Activated naive CD8-positive, alpha-beta T cell treated with anti-CD3 and anti-CD28 coated beads, Interleukin-2, amount 10 ng/mL, durations not matched to agents 7 days and 5 days (primary cell): ENCODE measurements around the gene SPATA25. TPM values are rescaled to one million over a fixed set of nuclear protein-coding genes. Genes with fewer than 3 reads are reported as not detected.

Experiments
- ATAC-seq: fragments of 150-1000 bp; cut with Tn5 transposase; one replicate; pipeline ENCODE4 v1.10.0; 2021; ENCODE audit warnings: low read depth, moderate library complexity
- POLR2A ChIA-PET: fragments of 350-600 bp; sonication (Branson Sonifier 250); formaldehyde crosslinking; loops from one replicate; lab custom pipeline; 2021; ENCODE audit warnings: antibody characterized with exemption; lab: Charles Lee
- DNase-seq: peaks from one replicate; pipeline ENCODE4 v3.0.0; 2021
- H3K27ac Mint-ChIP-seq: one replicate; pipeline ENCODE4 v1.8.0; 2022; ENCODE audit warnings: mild to moderate bottlenecking, mixed read lengths
- H3K27me3 Mint-ChIP-seq: one replicate; pipeline ENCODE4 v1.8.0; 2022; ENCODE audit warnings: mild to moderate bottlenecking, moderate library complexity, mixed read lengths
- H3K36me3 Mint-ChIP-seq: one replicate; pipeline ENCODE4 v1.8.0; 2021; ENCODE audit warnings: mild to moderate bottlenecking, mixed read lengths
- H3K4me1 Mint-ChIP-seq: one replicate; pipeline ENCODE4 v1.8.0; 2021; ENCODE audit warnings: mixed read lengths
- H3K4me3 Mint-ChIP-seq: one replicate; pipeline ENCODE4 v1.8.0; 2022; ENCODE audit warnings: mild to moderate bottlenecking, moderate library complexity, mixed read lengths
- H3K9me3 Mint-ChIP-seq: one replicate; pipeline ENCODE4 v1.8.0; 2021; ENCODE audit warnings: mixed read lengths
- total RNA-seq, 2 experiments: library from RNA; stranded (reverse); gene quantifications; one replicate each; pipeline ENCODE4 v1.2.3, GENCODE V29; 2021

SPATA25 gene
- total RNA-seq, 2 experiments from 2014 or later: 1.7 to 2.0 TPM

GRCh38 chr20:45848969-45849582 lies 38.3 kb downstream of the SPATA25 start:
- DNase-seq: no peak
- POLR2A ChIA-PET: no interaction called here
- no peaks in the 10 kb centered on the region for H3K9me3 Mint-ChIP-seq
- H3K4me1 Mint-ChIP-seq: peaks cover 1% of the 10 kb centered on the region
- no peaks in the 10 kb centered on the region for H3K27me3 Mint-ChIP-seq
- no peak overlapping the region for H3K27ac Mint-ChIP-seq
- no peak for ATAC-seq
- H3K4me3 Mint-ChIP-seq: no peak overlapping the region
- H3K36me3 Mint-ChIP-seq: peaks cover 24% of the 10 kb centered on the region

- H3K4me1 Mint-ChIP-seq: peaks cover 1% of the 10 kb centered on the region
- H3K27me3 Mint-ChIP-seq: no peaks in the 10 kb centered on the region
- H3K27ac Mint-ChIP-seq: no peak overlapping the region
- ATAC-seq (no peak), DNase-seq (no peak)
- peaks cover 23% of the 10 kb centered on the region for H3K36me3 Mint-ChIP-seq
- POLR2A ChIA-PET: no interaction called here
- no peak overlapping the region for H3K4me3 Mint-ChIP-seq
- H3K9me3 Mint-ChIP-seq: no peaks in the 10 kb centered on the region
These were observed 39.0 kb downstream of the SPATA25 start for GRCh38 chr20:45848421-45848820.

GRCh38 chr20:45845452-45845851 lies 42.0 kb downstream of the SPATA25 start:
- Mint-ChIP-seq H3K4me1 (no peaks in the 10 kb centered on the region), H3K27ac (no peak overlapping the region), H3K27me3 (no peaks in the 10 kb centered on the region), H3K9me3 (no peaks in the 10 kb centered on the region), H3K4me3 (no peak overlapping the region), H3K36me3 (peaks cover 16% of the 10 kb centered on the region)
- POLR2A ChIA-PET: no interaction called here
- DNase-seq: no peak
- ATAC-seq: no peak

- H3K27ac Mint-ChIP-seq: no peak overlapping the region
These were observed 43.9 kb downstream of the SPATA25 start for GRCh38 chr20:45843506-45843905.

GRCh38 chr20:45842169-45842812 lies 45.1 kb downstream of the SPATA25 start:
- POLR2A ChIA-PET: interaction anchor here (1.2 to 1.6 kb wide), 2 partner anchors 9 to 15 kb away, joined by 3 to 6 read pairs; partner anchors contain the start of genes ACOT8, SNX21 and ZSWIM3
- ATAC-seq (no peak), DNase-seq (no peak)
- peaks cover 8% of the 10 kb centered on the region for H3K36me3 Mint-ChIP-seq
- no peaks in the 10 kb centered on the region for H3K27me3 Mint-ChIP-seq
- no peak overlapping the region for H3K27ac Mint-ChIP-seq
- H3K9me3 Mint-ChIP-seq: no peaks in the 10 kb centered on the region
- H3K4me3 Mint-ChIP-seq: no peak overlapping the region
- H3K4me1 Mint-ChIP-seq: no peaks in the 10 kb centered on the region

More at GRCh38 chr20:45843506-45843905, 43.9 kb downstream of the SPATA25 start:
- DNase-seq (no peak), ATAC-seq (no peak)
- peaks cover 8% of the 10 kb centered on the region for H3K36me3 Mint-ChIP-seq
- POLR2A ChIA-PET: no interaction called here
- H3K4me3 Mint-ChIP-seq: no peak overlapping the region
- H3K27me3 Mint-ChIP-seq: no peaks in the 10 kb centered on the region
- H3K9me3 Mint-ChIP-seq: no peaks in the 10 kb centered on the region
- H3K4me1 Mint-ChIP-seq: no peaks in the 10 kb centered on the region

GRCh38 chr20:45841407-45842129 lies 45.9 kb downstream of the SPATA25 start:
- ATAC-seq (no peak), DNase-seq (no peak)
- Mint-ChIP-seq H3K36me3 (peaks cover 8% of the 10 kb centered on the region), H3K4me1 (no peaks in the 10 kb centered on the region), H3K27ac (no peak overlapping the region), H3K9me3 (no peaks in the 10 kb centered on the region), H3K27me3 (no peaks in the 10 kb centered on the region), H3K4me3 (no peak overlapping the region)
- POLR2A ChIA-PET: interaction anchor here (1.2 to 2.3 kb wide), 3 partner anchors 9 to 15 kb away, joined by 3 to 6 read pairs (median 6); partner anchors contain the start of genes ACOT8, SNX21 and ZSWIM3

GRCh38 chr20:45840700-45841198 lies 46.7 kb downstream of the SPATA25 start:
- H3K4me1 Mint-ChIP-seq: no peaks in the 10 kb centered on the region
- H3K36me3 Mint-ChIP-seq: peaks cover 7% of the 10 kb centered on the region
- POLR2A ChIA-PET: interaction anchor here (2.3 kb wide), 1 partner anchor 16 kb away, joined by 6 read pairs; the partner anchor contains the start of gene ACOT8
- H3K4me3 Mint-ChIP-seq: no peak overlapping the region
- H3K27ac Mint-ChIP-seq: no peak overlapping the region
- no peaks in the 10 kb centered on the region for H3K27me3 Mint-ChIP-seq
- DNase-seq (no peak), ATAC-seq (no peak)
- H3K9me3 Mint-ChIP-seq: no peaks in the 10 kb centered on the region

GRCh38 chr20:45836841-45837240 lies 50.6 kb downstream of the SPATA25 start:
- Mint-ChIP-seq H3K27me3 (peaks cover under 1% of the 10 kb centered on the region), H3K4me3 (no peak overlapping the region), H3K9me3 (no peaks in the 10 kb centered on the region), H3K4me1 (peaks cover 8% of the 10 kb centered on the region), H3K36me3 (no peaks in the 10 kb centered on the region), H3K27ac (no peak overlapping the region)
- POLR2A ChIA-PET: no interaction called here
- ATAC-seq (no peak), DNase-seq (no peak)

Other genes starting within 250 kb of the SPATA25 start
- not detected for gene WFDC11, start 217.4 kb downstream of the SPATA25 start, total RNA-seq
- gene WFDC13, start 185.6 kb downstream of the SPATA25 start, total RNA-seq: not detected
- not detected for gene WFDC10B, start 182.6 kb downstream of the SPATA25 start, total RNA-seq
- not detected for gene SPINT4, start 165.3 kb downstream of the SPATA25 start, total RNA-seq
- not detected for gene WFDC3, start 95.7 kb downstream of the SPATA25 start, total RNA-seq
- gene DNTTIP1, start 95.7 kb downstream of the SPATA25 start, total RNA-seq: 10 to 100 TPM; 29.0 to 30.9 TPM
- 100 to 1,000 TPM; 153 to 154 TPM for gene UBE2C, start 75.0 kb downstream of the SPATA25 start, total RNA-seq
- not detected for gene TNNC2, start 60.3 kb downstream of the SPATA25 start, total RNA-seq
- gene SNX21, start 53.8 kb downstream of the SPATA25 start, total RNA-seq: 1 to 10 TPM; 2.0 to 2.5 TPM
- 10 to 100 TPM; 35.4 to 38.6 TPM for gene ACOT8, start 30.2 kb downstream of the SPATA25 start, total RNA-seq
- 1 to 10 TPM; 5.3 to 5.7 TPM for gene ZSWIM3, start 30.0 kb downstream of the SPATA25 start, total RNA-seq
- 10 to 100 TPM; 12.2 to 13.0 TPM for gene ZSWIM1, start 6.4 kb downstream of the SPATA25 start, total RNA-seq
- 1 to 10 TPM; 3.9 to 5.3 TPM for gene NEURL2, start 3.6 kb upstream of the SPATA25 start, total RNA-seq
- gene CTSA, start 3.7 kb upstream of the SPATA25 start, total RNA-seq: 10 to 100 TPM; 76.9 to 83.4 TPM
- gene PLTP, start 24.5 kb upstream of the SPATA25 start, total RNA-seq: 1 to 10 TPM; 2.2 to 2.9 TPM
- 10 to 100 TPM; 54.5 to 58.3 TPM for gene PCIF1, start 47.1 kb upstream of the SPATA25 start, total RNA-seq
- gene ZNF335, start 84.6 kb upstream of the SPATA25 start, total RNA-seq: 10 to 100 TPM; 43.3 to 43.7 TPM
- gene MMP9, start 121.3 kb upstream of the SPATA25 start, total RNA-seq: 10 to 100 TPM; 18.4 to 21.8 TPM
- 1 to 10 TPM; 1.6 to 1.9 TPM for gene SLC12A5, start 141.6 kb upstream of the SPATA25 start, total RNA-seq
- gene NCOA5, start 202.3 kb upstream of the SPATA25 start, total RNA-seq: 10 to 100 TPM; 27.8 to 32.8 TPM
- 1 to 10 TPM; 3.0 to 3.1 TPM for gene CD40, start 230.7 kb upstream of the SPATA25 start, total RNA-seq